ENCODE data around the gene R3HDML.
"Not testable (repeated sequence)": the region's sequence is repeated elsewhere in the genome, so short reads cannot be mapped to it uniquely, and the experiment has no call there.

GRCh38 chr20:44299011-44299535 is 37.8 kb upstream of the R3HDML start:
- TF ChIP-seq CTCF, POLR2A (IDR thresholded peaks at IDR 0.05): not testable (repeated sequence)
